GM19372 (cell line): ENCODE data around the gene ITGBL1.

ENCODE experiments used
- ATAC-seq: cut with Tn5 transposase; IDR thresholded peaks from one replicate; pipeline ENCODE4 v1.9.1; 2021; ENCODE audit warnings: mild to moderate bottlenecking, low read depth, moderate library complexity; ENCODE audit not compliant: unreplicated experiment

ITGBL1 gene

GRCh38 chr13:101673360-101674105 is 221.1 kb downstream of the ITGBL1 start:
- no peak for ATAC-seq

GRCh38 chr13:101681834-101682233 is 229.4 kb downstream of the ITGBL1 start:
- no peak for ATAC-seq

- no peak for ATAC-seq
Measured at GRCh38 chr13:101686003-101686402, 233.5 kb downstream of the ITGBL1 start.

- no peak for ATAC-seq
Measured at GRCh38 chr13:101690871-101691270, 238.4 kb downstream of the ITGBL1 start.

- no peak for ATAC-seq
Measured at GRCh38 chr13:101691341-101691860, 238.9 kb downstream of the ITGBL1 start.

- no peak for ATAC-seq
Measured at GRCh38 chr13:101695870-101696516, 243.5 kb downstream of the ITGBL1 start.

- no peak for ATAC-seq
Measured at GRCh38 chr13:101697745-101698144, 245.3 kb downstream of the ITGBL1 start.

GRCh38 chr13:101698400-101698799 is 245.9 kb downstream of the ITGBL1 start:
- no peak for ATAC-seq

GRCh38 chr13:101700598-101700997 is 248.1 kb downstream of the ITGBL1 start:
- ATAC-seq = no peak

GRCh38 chr13:101703081-101703480 is 250.6 kb downstream of the ITGBL1 start:
- no peak for ATAC-seq

- no peak for ATAC-seq
Measured at GRCh38 chr13:101703838-101704237, 251.4 kb downstream of the ITGBL1 start.

GRCh38 chr13:101706651-101707050 is 254.2 kb downstream of the ITGBL1 start:
- ATAC-seq = peak; percentile 51

- no peak for ATAC-seq
Measured at GRCh38 chr13:101707659-101708058, 255.2 kb downstream of the ITGBL1 start.

- ATAC-seq = no peak
Measured at GRCh38 chr13:101708115-101708514, 255.6 kb downstream of the ITGBL1 start.

GRCh38 chr13:101709952-101710351 is 257.5 kb downstream of the ITGBL1 start:
- no peak for ATAC-seq

- no peak for ATAC-seq
Measured at GRCh38 chr13:101711307-101712025, 259.0 kb downstream of the ITGBL1 start.

- no peak for ATAC-seq
Measured at GRCh38 chr13:101712026-101712348, 259.5 kb downstream of the ITGBL1 start.

GRCh38 chr13:101714195-101714594 is 261.7 kb downstream of the ITGBL1 start:
- ATAC-seq = no peak

- no peak for ATAC-seq
Measured at GRCh38 chr13:101717353-101717752, 264.9 kb downstream of the ITGBL1 start.

GRCh38 chr13:101718496-101718895 is 266.0 kb downstream of the ITGBL1 start:
- ATAC-seq = no peak

- ATAC-seq = peak; percentile 37
Measured at GRCh38 chr13:101726681-101727080, 274.2 kb downstream of the ITGBL1 start.
